Neural cell (in vitro differentiated cells): ENCODE data around the gene PTPRF. TPM values are rescaled to one million over a fixed set of nuclear protein-coding genes. Genes with fewer than 3 reads are reported as not detected.

Source experiments
- H2AFZ ChIP-seq: fragments of 200-600, 300-800 bp; sonication (generic), shearing (Covaris generic); 2 replicates; pipeline ENCODE4 v1.6.0; 2014; ENCODE audit warnings: low read depth, mild to moderate bottlenecking, antibody characterized with exemption, low read length, moderate library complexity
- H3F3A ChIP-seq: fragments of 200-600 bp; shearing (Covaris generic); 2 replicates; pipeline ENCODE4 v1.6.1; 2016; ENCODE audit warnings: mild to moderate bottlenecking, moderate library complexity, mixed read lengths, antibody characterized with exemption, low read length; ENCODE audit not compliant: insufficient read depth, poor library complexity, severe bottlenecking
- H3K27ac ChIP-seq: fragments of 200-600, 300-800 bp; sonication (generic), shearing (Covaris generic); 2 replicates; pipeline ENCODE4 v1.5.1; 2014; ENCODE audit warnings: mild to moderate bottlenecking, low read length, moderate library complexity
- H3K27me3 ChIP-seq: fragments of 300-800, 200-600 bp; sonication (generic), shearing (Covaris generic); 2 replicates; pipeline ENCODE4 v1.6.0; 2014; ENCODE audit warnings: mild to moderate bottlenecking, low read depth, low read length, moderate library complexity; ENCODE audit not compliant: insufficient read depth
- H3K36me3 ChIP-seq: fragments of 300-800, 200-600 bp; sonication (generic), shearing (Covaris generic); 2 replicates; pipeline ENCODE4 v1.5.1; 2014; ENCODE audit warnings: mild to moderate bottlenecking, antibody characterized with exemption, low read length, moderate library complexity; ENCODE audit not compliant: insufficient read depth
- H3K4me2 ChIP-seq: fragments of 300-800, 200-600 bp; sonication (generic), shearing (Covaris generic); 2 replicates; pipeline ENCODE4 v1.6.0; 2014; ENCODE audit warnings: mild to moderate bottlenecking, low read length
- H3K4me3 ChIP-seq: fragments of 300-800, 200-600 bp; sonication (generic), shearing (Covaris generic); 2 replicates; pipeline ENCODE4 v1.5.1; 2014; ENCODE audit warnings: mild to moderate bottlenecking, low read length, moderate library complexity
- H3K79me2 ChIP-seq: fragments of 200-600 bp; shearing (Covaris generic); replicated peaks from 2 replicates; pipeline ENCODE4 v1.6.0; 2014; ENCODE audit warnings: mild to moderate bottlenecking, low read length, moderate library complexity; ENCODE audit not compliant: insufficient read depth
- H3K9ac ChIP-seq: fragments of 300-800, 200-600 bp; sonication (generic), shearing (Covaris generic); 2 replicates; pipeline ENCODE4 v1.6.1; 2016; ENCODE audit warnings: mild to moderate bottlenecking, low read length, mixed read lengths
- H3K9me2 ChIP-seq: fragments of 200-600 bp; shearing (Covaris generic); 2 replicates; pipeline ENCODE4 v1.6.1; 2016; ENCODE audit warnings: mild to moderate bottlenecking, low read length, mixed read lengths; ENCODE audit not compliant: insufficient read depth
- H3K9me3 ChIP-seq: fragments of 200-600, 300-800 bp; sonication (generic), shearing (Covaris generic); 2 replicates; pipeline ENCODE4 v1.6.1; 2016; ENCODE audit warnings: mild to moderate bottlenecking, mixed run types, low read length, moderate library complexity, mixed read lengths
- H4K20me1 ChIP-seq: fragments of 200-600 bp; shearing (Covaris generic); 2 replicates; pipeline ENCODE4 v1.6.1; 2016; ENCODE audit warnings: mild to moderate bottlenecking, mixed run types; ENCODE audit not compliant: insufficient read depth
- EP300 ChIP-seq: fragments of 450-650 bp; conservative IDR thresholded peaks from 2 replicates; pipeline ENCODE4 v1.6.1; 2014; ENCODE audit warnings: antibody characterized with exemption, mild to moderate bottlenecking, moderate library complexity; ENCODE audit not compliant: poor library complexity, severe bottlenecking
- EZH2 ChIP-seq: fragments of 200-600, 300-800 bp; shearing (Covaris generic), sonication (generic); IDR thresholded peaks from 2 replicates; pipeline ENCODE4 v1.6.1; 2014; ENCODE audit warnings: antibody characterized with exemption, low read length, borderline replicate concordance, mild to moderate bottlenecking; ENCODE audit not compliant: insufficient read depth, poor library complexity, severe bottlenecking
- MXI1 ChIP-seq: fragments of 450-650 bp; conservative IDR thresholded peaks from 2 replicates; pipeline ENCODE4 v1.6.1; 2014; ENCODE audit warnings: antibody characterized with exemption, mild to moderate bottlenecking; ENCODE audit not compliant: poor library complexity, severe bottlenecking
- POLR2AphosphoS5 ChIP-seq: IDR thresholded peaks from 2 replicates; pipeline ENCODE4 v1.6.1; 2012
- RAD21 ChIP-seq: fragments of 450-650 bp; conservative IDR thresholded peaks from 2 replicates; pipeline ENCODE4 v1.6.1; 2014; ENCODE audit warnings: antibody characterized with exemption, mild to moderate bottlenecking, moderate library complexity
- SMC3 ChIP-seq: fragments of 450-650 bp; conservative IDR thresholded peaks from 2 replicates; pipeline ENCODE4 v1.6.1; 2014; ENCODE audit warnings: antibody characterized with exemption, mild to moderate bottlenecking, moderate library complexity; ENCODE audit not compliant: poor library complexity
- TAF1 ChIP-seq: IDR thresholded peaks from 2 replicates; pipeline ENCODE4 v1.6.1; 2012; ENCODE audit warnings: low read depth
- polyA plus RNA-seq: library from polyadenylated mRNA; depleted of rRNA; stranded (reverse); fragments of >200 nt; gene quantifications from 2 replicates; pipeline ENCODE4 v1.2.3, GENCODE V29; 2014
- TF ChIP-seq, protein P1 (sequence below): fragments of 450-650 bp; IDR thresholded peaks from 2 replicates; pipeline ENCODE4 v1.5.1; 2014; ENCODE audit warnings: antibody characterized with exemption, mild to moderate bottlenecking, moderate library complexity; ENCODE audit not compliant: poor library complexity, severe bottlenecking
- TF ChIP-seq, protein P2 (sequence below): IDR thresholded peaks from 2 replicates; pipeline ENCODE4 v1.6.1; 2012; ENCODE audit warnings: borderline replicate concordance

Gene PTPRF
- polyA plus RNA-seq, 1 donor from 2014 or later = 66.6 TPM

- Histone ChIP-seq H2AFZ (no peak overlapping the region), H3K9me2 (no peaks in the 10 kb centered on the region), H3K9ac (no peak overlapping the region), H4K20me1 (peaks cover 14% of the 10 kb centered on the region), H3F3A (no peaks in the 10 kb centered on the region), H3K4me2 (no peak overlapping the region), H3K27ac (no peak overlapping the region), H3K79me2 (peaks cover 27% of the 10 kb centered on the region), H3K27me3 (no peaks in the 10 kb centered on the region), H3K36me3 (no peaks in the 10 kb centered on the region), H3K4me3 (no peak overlapping the region), H3K9me3 (no peaks in the 10 kb centered on the region)
- TF ChIP-seq EP300 = no peak
- TF ChIP-seq, protein P1, sequence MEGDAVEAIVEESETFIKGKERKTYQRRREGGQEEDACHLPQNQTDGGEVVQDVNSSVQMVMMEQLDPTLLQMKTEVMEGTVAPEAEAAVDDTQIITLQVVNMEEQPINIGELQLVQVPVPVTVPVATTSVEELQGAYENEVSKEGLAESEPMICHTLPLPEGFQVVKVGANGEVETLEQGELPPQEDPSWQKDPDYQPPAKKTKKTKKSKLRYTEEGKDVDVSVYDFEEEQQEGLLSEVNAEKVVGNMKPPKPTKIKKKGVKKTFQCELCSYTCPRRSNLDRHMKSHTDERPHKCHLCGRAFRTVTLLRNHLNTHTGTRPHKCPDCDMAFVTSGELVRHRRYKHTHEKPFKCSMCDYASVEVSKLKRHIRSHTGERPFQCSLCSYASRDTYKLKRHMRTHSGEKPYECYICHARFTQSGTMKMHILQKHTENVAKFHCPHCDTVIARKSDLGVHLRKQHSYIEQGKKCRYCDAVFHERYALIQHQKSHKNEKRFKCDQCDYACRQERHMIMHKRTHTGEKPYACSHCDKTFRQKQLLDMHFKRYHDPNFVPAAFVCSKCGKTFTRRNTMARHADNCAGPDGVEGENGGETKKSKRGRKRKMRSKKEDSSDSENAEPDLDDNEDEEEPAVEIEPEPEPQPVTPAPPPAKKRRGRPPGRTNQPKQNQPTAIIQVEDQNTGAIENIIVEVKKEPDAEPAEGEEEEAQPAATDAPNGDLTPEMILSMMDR = peak; percentile 96
- TF ChIP-seq SMC3 = peak; percentile 96
- no peak for TF ChIP-seq TAF1
- TF ChIP-seq MXI1 = peak; percentile 32
- TF ChIP-seq, protein P2, sequence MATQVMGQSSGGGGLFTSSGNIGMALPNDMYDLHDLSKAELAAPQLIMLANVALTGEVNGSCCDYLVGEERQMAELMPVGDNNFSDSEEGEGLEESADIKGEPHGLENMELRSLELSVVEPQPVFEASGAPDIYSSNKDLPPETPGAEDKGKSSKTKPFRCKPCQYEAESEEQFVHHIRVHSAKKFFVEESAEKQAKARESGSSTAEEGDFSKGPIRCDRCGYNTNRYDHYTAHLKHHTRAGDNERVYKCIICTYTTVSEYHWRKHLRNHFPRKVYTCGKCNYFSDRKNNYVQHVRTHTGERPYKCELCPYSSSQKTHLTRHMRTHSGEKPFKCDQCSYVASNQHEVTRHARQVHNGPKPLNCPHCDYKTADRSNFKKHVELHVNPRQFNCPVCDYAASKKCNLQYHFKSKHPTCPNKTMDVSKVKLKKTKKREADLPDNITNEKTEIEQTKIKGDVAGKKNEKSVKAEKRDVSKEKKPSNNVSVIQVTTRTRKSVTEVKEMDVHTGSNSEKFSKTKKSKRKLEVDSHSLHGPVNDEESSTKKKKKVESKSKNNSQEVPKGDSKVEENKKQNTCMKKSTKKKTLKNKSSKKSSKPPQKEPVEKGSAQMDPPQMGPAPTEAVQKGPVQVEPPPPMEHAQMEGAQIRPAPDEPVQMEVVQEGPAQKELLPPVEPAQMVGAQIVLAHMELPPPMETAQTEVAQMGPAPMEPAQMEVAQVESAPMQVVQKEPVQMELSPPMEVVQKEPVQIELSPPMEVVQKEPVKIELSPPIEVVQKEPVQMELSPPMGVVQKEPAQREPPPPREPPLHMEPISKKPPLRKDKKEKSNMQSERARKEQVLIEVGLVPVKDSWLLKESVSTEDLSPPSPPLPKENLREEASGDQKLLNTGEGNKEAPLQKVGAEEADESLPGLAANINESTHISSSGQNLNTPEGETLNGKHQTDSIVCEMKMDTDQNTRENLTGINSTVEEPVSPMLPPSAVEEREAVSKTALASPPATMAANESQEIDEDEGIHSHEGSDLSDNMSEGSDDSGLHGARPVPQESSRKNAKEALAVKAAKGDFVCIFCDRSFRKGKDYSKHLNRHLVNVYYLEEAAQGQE = no peak
- TF ChIP-seq EZH2 = no peak
- no peak for TF ChIP-seq POLR2AphosphoS5
- peak; percentile 96 for TF ChIP-seq RAD21
These were observed 1.4 kb upstream of the PTPRF start for GRCh38 chr1:43529206-43529731.

GRCh38 chr1:43531107-43531905 is 623 bp downstream of the PTPRF start:
- TF ChIP-seq EP300 (no peak), MXI1 (peak; percentile 84), SMC3 (peak; percentile 18), TAF1 (no peak)
- Histone ChIP-seq H3K4me2 (peak overlapping the region; percentile 97), H3K9ac (peak overlapping the region; percentile 70), H3K9me2 (no peaks in the 10 kb centered on the region), H3K27me3 (no peaks in the 10 kb centered on the region), H4K20me1 (peaks cover 14% of the 10 kb centered on the region), H3K27ac (peak overlapping the region; percentile 0), H3F3A (no peaks in the 10 kb centered on the region), H2AFZ (no peak overlapping the region), H3K9me3 (no peaks in the 10 kb centered on the region), H3K79me2 (peaks cover 37% of the 10 kb centered on the region), H3K36me3 (no peaks in the 10 kb centered on the region), H3K4me3 (peak overlapping the region; percentile 92)
